Activated CD4-positive, alpha-beta T cell treated with anti-CD3 and anti-CD28 coated beads, Interleukin-2, Interleukin-4, amounts not matched to agents 100 ng/mL and 50 ng/mL, durations not matched to agents 16 hours and 8 hours (primary cell): ENCODE measurements around the gene ZNF160.
"Not testable (repeated sequence)": the region's sequence is repeated elsewhere in the genome, so short reads cannot be mapped to it uniquely, and the experiment has no call there.

Source experiments
- DNase-seq: peaks from one replicate; pipeline ENCODE4 v3.0.0-alpha.2; 2020; ENCODE audit warnings: low spot score

The ZNF160 gene

GRCh38 chr19:53091413-53092254 lies 11.6 kb downstream of the ZNF160 start:
- no peak for DNase-seq

DNA sequence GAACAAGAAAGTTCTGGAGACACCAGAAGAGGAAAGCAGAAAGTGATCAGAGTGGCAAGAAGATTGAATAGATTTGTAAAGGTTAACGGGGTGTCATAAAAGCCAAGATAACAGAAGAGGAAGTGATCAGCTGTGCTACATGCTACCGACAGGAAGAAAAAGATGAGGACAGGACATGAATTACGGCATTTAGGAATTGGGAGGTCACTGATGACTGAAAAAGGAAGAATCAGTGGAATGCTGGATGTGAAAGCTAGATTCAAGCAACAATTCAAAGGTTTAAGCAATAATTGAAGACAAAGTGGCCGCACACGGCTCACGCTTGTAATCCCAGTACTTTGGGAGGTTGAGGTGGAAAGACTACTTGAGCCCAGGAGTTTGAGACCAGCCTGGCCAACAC lies 15.1 kb downstream of the ZNF160 start:
- DNase-seq: no peak

DNA sequence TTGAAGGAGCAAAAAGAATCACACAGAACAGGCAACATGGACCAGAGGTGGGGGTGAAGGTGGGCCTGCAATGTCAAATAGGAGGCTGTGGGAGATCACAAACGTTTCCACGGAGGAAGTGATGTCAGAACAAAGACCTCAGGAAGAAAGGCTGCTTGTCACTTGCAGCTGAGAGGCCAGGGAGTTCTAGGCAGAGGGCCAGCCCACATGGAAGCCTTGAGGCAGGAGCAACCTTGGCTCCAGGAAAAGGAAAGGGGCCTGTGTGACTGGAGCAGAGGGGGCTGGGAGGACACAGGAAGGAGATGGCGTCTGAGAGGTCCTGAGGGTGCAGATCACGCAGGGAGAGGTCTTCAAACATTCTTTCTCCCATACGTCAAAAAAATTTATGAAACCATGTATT lies 16.3 kb downstream of the ZNF160 start:
- DNase-seq: no peak

- DNase-seq: no peak
These were observed 17.7 kb downstream of the ZNF160 start for GRCh38 chr19:53085496-53085895.

DNA sequence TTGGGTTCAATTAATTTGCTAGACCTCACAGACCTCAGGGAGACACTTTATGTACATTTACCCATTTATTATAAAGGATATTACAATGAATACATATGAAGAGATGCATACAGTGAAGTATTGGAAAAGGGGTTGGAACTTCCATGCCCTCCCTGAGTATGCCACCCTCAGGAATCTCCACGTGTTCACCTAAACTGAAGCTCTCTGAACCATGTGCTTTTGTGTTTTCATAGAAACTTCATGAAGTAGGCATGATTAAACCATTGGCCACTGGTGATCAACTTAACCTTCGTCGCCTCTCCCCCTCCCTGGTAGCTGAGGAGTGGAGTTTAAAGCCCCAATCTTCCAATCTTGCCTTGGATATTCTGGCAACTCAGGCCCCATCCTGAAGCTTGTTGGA lies 20.3 kb downstream of the ZNF160 start:
- no peak for DNase-seq

- no peak for DNase-seq
These were observed 23.8 kb downstream of the ZNF160 start for GRCh38 chr19:53079313-53079924.

DNA sequence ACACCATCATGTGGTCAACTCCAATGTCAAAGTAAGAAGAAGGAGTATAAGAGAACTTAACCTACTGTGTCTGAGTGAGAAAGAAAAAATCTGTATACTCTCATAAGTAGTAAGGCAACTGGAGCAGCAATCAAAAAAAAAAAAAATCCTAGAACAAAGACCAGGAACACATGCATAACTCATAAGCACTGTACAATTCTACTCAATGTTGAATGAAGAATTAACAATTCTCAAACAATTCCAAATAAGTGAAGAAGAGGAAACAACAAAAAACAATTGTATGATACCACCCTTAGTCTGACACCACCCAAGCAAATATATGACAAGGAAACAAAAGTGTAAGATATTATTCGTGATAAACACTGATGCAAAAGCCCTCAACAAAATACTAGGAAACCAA lies 24.6 kb downstream of the ZNF160 start:
- no peak for DNase-seq

GRCh38 chr19:53076984-53077383 lies 26.2 kb downstream of the ZNF160 start:
- DNase-seq: no peak

DNA sequence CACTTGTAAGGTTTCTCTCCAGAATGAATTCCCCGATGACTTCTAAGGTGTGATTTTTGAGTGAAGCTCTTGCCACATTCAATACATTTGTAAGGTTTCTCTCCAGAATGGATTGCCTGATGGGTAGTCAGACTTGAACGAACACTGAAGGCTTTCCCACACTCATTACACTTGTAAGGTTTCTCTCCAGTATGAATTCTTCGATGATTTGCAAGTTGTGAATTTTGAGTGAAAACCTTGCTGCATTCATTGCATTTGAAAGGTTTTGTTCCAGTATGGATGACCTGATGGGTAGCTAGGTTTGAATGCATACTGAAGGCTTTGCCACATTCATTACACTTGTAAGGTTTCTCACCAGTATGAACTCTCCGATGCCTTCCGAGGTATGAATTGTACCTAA lies 34.4 kb downstream of the ZNF160 start:
- DNase-seq: no peak

- no peak for DNase-seq
These were observed 35.0 kb downstream of the ZNF160 start for GRCh38 chr19:53068199-53068598.

DNA sequence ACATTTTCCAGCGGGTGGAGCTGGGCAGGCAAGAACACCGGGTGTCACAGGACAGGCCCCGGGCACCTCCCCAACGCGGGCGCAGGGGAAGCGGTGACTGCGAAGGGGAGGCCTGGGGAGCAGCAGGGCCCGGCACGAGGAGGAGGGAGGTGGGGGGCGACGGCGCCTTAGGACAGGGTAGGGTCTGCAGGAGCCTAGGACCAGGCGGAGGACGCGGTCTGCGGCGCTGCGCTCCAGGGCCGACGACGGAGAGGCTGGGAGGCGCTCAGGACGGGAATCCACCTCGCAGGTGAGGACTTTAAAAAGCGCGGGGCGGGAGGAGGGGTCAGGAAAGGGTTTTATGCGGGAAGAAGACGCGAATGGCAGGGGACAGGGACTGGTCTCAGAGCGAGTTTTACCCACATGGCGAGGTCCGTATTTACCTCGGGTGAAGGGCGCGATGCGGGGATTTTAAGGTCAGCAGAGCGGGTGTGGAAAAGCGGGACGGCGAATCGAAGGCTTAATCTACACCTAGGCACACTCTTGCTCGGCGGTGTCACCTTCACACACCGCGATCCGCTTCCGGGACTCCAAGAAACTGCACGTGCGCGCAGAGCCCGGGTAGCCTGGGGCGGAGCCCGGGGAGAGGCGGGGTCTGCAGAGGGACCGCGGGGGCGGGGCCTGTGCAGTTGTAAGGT lies 45.2 kb downstream of the ZNF160 start:
- DNase-seq: no peak

- DNase-seq: no peak
These were observed 48.1 kb downstream of the ZNF160 start for GRCh38 chr19:53055117-53055516.

- no peak for DNase-seq
These were observed 55.8 kb downstream of the ZNF160 start for GRCh38 chr19:53047379-53047778.

DNA sequence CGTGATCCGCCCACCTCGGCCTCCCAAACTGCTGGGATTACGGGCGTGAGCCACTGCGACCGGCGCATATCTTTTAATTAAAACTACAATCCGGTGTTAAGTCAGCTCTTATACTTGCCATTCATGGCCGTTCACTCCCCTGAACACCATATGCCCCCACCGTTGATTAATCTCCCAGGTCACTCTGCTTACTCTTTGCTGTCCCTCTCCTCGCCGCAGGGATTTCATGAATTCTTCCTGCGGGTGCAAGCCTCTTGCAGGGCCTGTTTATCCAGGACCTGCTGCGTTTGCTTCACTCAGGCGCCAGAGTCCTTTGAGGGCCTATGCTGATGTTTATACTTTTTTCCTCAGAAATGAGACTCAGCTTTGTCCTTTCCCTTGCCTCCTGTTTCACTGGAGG lies 57.7 kb downstream of the ZNF160 start:
- no peak for DNase-seq

- no peak for DNase-seq
These were observed 61.9 kb downstream of the ZNF160 start for GRCh38 chr19:53041366-53041765.

DNA sequence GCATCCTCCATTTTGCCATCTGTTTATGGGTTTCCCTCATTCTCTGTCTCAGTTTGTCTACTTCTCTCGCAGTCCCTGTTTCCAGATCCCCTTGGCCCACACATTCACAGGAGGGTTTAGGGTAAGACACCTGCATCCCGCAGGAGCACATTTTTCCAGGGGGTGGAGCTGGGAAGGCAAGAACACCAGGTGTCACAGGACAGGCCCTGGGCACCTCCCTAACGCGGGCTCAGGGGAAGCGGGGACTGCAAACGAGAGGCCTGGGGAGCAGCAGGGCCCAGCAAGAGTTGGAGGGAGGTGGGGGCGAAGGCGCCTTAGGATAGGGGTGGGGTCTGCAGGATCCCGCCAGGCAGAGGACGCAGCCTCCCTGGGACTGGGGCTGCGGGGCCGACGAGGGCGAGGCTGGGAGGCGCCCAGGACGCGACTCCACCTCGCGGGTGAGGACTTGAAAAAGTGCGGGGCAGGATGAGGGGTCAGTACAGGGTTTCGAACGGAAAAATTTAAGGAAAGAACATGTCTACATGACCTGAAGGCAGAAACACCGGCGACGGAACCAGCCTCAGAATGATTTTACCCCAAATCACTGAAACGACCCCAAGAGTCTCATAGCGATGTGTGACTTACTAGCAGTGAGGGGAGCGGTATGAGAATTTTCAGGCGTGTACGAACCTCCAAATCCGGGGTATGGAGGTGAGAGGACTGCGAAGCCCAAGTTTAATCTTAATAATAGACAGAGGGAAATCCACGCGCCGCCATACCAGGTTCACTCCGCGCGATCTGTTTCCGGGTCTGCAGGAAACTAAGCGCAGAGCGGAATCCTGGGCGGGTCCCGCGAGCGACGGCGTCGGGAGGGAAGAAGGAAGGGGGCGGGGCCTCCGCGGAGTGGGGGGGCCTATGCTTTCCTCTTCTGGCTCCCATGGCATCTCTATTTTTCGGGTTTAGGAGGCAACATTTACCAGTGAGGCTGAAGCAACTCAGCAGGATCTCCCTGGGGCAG lies 65.8 kb downstream of the ZNF160 start:
- DNase-seq: no peak

DNA sequence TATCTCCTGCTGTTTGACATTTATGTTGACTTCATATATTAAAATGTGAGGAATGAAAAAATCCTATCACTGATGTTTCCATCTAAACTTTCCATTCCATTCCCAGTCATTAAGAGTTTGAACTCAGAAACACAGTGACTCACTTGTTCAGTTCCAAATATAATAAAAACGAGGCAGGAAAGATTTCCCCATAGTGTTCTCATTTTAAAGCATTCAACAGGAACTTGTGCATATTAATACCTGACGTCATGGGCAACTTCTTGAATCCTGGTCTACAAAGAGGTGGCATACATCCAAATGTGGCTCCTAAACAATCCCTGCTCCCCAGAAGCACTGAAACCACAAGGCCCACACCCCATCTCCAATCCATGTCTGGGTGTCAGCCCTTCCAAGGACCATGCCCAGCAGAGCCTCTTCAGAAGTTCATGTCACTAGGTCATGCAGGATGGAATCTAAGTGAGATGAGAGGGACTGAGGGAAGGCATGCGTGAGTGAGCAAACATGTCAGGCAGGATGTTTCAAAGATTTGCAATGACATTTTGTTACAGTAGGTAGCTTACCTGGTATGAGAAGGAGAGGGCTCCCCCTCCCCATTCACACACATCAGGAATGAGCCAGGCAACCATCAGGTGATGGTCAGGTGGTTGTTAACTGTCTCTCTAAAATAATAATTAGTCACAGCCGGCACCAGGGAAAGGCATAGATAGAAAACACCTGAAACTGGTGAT lies 68.1 kb downstream of the ZNF160 start:
- DNase-seq: no peak

DNA sequence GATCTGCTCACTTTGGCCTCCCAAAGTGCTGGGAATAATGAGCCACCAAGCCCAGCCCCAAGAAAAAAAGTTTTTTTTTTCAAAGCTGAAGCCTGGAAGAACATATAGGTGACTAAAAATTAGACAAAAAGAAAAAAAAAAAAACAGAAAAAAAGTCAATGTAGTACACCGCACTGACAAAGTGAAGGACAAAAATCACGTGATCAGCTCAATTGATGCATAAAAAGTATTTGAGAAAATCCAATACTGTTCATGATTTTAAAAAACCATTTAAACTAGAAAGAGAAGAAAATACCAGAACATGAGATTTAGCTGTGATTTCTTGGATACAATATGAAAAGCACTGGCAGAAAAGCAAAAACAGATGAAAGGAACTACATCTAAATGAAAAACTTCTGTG lies 69.2 kb downstream of the ZNF160 start:
- DNase-seq: no peak

GRCh38 chr19:53028306-53028705 lies 74.9 kb downstream of the ZNF160 start:
- DNase-seq: not testable (repeated sequence)

GRCh38 chr19:53019684-53020083 lies 83.5 kb downstream of the ZNF160 start:
- DNase-seq: no peak
